Urinary bladder (tissue), 4 donors: ENCODE measurements around the gene PPP2R2D. TPM values are rescaled to one million over a fixed set of nuclear protein-coding genes. Genes with fewer than 3 reads are reported as not detected.

ENCODE experiments used
- DNase-seq: peaks from one replicate; pipeline ENCODE4 v3.0.0-alpha.2; 2015; ENCODE audit errors: extremely low spot score
- H3K27ac ChIP-seq: one replicate; pipeline ENCODE4 v1.5.1; 2013; ENCODE audit warnings: low read depth, mild to moderate bottlenecking, moderate library complexity
- H3K36me3 ChIP-seq: one replicate; pipeline ENCODE4 v1.6.1; 2013; ENCODE audit warnings: mild to moderate bottlenecking, moderate library complexity; ENCODE audit not compliant: insufficient read depth
- H3K4me1 ChIP-seq: one replicate; pipeline ENCODE4 v1.6.1; 2013; ENCODE audit warnings: mild to moderate bottlenecking, moderate library complexity; ENCODE audit not compliant: insufficient read depth
- H3K4me3 ChIP-seq: one replicate; pipeline ENCODE4 v1.5.1; 2013; ENCODE audit warnings: low read depth, low read length
- WGBS: extraction: QIAGEN DNeasy Blood & Tissue Kit; methylation state at CpG from one replicate; pipeline ENCODE4 v1.1.7; 2013; 5-methylcytosine and 5-hydroxymethylcytosine counted together
- polyA plus RNA-seq: library from polyadenylated mRNA; stranded (reverse); fragments of 200-250 nt; gene quantifications from one replicate; pipeline ENCODE4 v1.2.3, GENCODE V29; 2013
- total RNA-seq: library from RNA; depleted of rRNA; stranded (reverse); fragments of >200 nt; gene quantifications from one replicate; pipeline ENCODE4 v1.2.3, GENCODE V29; 2014
- donor health status: healthy with polysubstance abuse.
- donor health status: healthy.

Gene PPP2R2D
- total and polyA plus RNA-seq, 2 donors, result 25.1 to 44.7 TPM

GRCh38 chr10:131928248-131929095 lies 27.7 kb downstream of the PPP2R2D start:
- DNase-seq, result no peak
- Histone ChIP-seq H3K36me3 (no peaks in the 10 kb centered on the region), H3K27ac (no peak overlapping the region), H3K4me1 (no peaks in the 10 kb centered on the region), H3K4me3 (no peak overlapping the region)
- 81% methylated on average over 18 of the region's 18 CpGs for WGBS

- 84% methylated on average over 23 of the region's 23 CpGs for WGBS
- H3K4me1 ChIP-seq, result no peaks in the 10 kb centered on the region
- DNase-seq, result no peak
- H3K36me3 ChIP-seq, result no peaks in the 10 kb centered on the region
- H3K4me3 ChIP-seq, result no peak overlapping the region
- no peak overlapping the region for H3K27ac ChIP-seq
These were observed 28.5 kb downstream of the PPP2R2D start for GRCh38 chr10:131929122-131929845.

DNA sequence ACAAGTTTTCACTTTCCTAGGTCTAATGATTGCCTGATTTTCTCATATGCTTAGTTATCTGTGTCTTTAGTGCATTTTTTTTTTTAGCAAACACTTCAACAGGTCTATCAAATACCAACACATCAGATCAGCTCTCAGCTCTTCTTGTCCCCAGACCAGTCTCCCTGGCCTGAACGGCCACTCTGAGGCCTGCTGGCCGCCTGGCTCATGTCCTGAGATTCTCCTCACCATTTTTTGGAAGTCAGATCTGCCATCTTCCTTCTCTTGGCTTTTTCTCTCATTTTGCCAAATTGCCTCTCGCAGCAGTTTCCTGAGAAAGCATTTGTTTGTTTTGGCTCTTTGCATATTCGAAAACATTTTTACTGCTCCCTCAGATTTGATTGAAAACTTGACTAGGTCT lies 29.3 kb downstream of the PPP2R2D start:
- no peak overlapping the region for H3K27ac ChIP-seq
- WGBS, result 88% methylated on average over 4 of the region's 4 CpGs
- H3K4me1 ChIP-seq, result no peaks in the 10 kb centered on the region
- no peaks in the 10 kb centered on the region for H3K36me3 ChIP-seq
- H3K4me3 ChIP-seq, result no peak overlapping the region
- no peak for DNase-seq

DNA sequence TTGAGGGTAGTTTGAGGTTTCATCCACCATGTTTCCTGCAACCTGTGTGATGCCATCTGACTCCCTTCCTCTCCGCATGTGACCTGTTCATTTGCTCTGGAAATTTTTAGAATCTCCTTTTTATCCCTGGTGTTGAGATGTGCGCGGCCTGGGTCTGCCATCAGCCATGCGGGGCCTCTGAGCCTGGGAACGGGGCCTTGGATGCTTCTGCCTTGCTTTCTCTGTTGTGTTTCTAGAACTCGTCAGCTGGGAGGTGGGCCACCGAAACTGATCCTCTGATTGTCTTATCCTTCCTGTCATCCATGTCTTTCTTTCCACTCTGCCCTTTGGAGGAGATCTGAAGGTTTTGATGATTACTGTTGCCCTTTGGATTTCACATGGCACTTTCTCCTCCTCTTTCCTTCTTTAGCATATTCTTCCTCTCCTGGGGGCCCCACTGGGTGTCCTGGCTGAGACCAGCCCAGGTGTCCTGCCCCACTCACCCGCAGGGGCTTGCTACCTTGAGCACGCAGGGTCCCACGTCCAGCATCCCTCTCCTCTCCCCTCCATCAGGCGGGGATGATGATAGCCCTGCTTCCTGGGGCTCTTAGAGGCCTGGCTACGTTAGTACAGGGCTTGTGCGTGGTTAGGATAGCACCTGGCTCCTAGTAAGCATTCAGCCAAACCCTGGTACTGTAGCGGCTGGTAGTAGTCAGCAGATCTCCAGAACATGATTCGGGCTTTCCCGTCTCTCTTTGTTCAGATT lies 29.9 kb downstream of the PPP2R2D start:
- 96% methylated on average over 16 of the region's 16 CpGs for WGBS
- no peak overlapping the region for H3K27ac ChIP-seq
- no peak for DNase-seq
- H3K36me3 ChIP-seq, result no peaks in the 10 kb centered on the region
- H3K4me3 ChIP-seq, result no peak overlapping the region
- H3K4me1 ChIP-seq, result no peaks in the 10 kb centered on the region

DNA sequence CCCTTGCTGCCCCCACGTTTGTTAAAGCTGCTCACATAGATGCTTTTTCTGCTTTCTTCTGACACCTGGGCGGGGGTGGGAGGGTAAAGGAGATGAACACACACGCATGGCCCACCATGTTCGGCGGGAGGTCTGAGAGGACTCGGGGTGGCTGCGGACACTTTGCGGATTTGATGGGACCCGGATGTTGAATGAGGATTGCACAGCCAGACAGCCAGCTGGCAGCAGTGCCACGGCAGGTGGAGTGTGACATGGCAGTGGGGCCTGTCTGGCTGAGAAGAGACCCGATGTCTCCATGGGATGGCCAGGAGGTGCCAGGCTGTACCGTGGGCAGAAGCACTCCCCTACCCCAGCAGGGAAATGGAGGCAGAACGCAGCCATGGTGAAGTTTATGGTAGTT lies 31.2 kb downstream of the PPP2R2D start:
- Histone ChIP-seq H3K4me1 (no peaks in the 10 kb centered on the region), H3K4me3 (no peak overlapping the region), H3K36me3 (no peaks in the 10 kb centered on the region), H3K27ac (no peak overlapping the region)
- 91% methylated on average over 13 of the region's 13 CpGs for WGBS
- DNase-seq, result no peak

DNA sequence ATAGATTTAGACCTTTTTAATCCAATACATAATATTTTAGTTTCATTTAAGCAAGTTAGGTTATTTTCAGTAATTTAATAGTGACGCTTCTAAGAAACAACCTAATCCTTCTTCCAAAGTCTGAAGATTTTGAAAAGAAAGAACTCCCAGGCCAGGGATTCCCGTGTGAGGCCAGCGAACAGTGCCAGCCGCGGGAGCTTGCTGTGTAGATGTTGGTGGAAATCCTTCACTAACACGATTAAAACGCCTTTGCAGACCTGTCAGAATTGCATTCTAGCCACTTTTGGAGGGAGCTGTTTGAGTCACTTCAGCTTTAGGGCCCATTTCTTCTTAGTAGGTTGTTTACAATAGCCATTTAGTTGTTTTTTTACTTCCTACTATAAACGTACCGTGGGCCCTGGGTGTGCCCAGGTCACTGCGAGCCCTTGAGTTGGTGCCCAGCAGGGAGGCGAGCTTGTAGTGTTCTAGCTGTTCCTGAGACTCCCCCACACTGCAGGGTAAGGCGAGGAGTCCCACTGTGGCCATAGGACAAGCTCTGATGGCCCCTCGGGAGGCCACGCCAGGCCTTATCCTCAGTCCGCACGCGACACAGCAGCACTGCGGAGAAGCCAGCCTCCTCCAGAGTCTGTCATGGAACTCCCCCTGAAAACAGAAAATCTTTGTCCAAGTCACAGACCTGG lies 32.3 kb downstream of the PPP2R2D start:
- WGBS, result 92% methylated on average over 18 of the region's 18 CpGs
- Histone ChIP-seq H3K4me1 (no peaks in the 10 kb centered on the region), H3K36me3 (no peaks in the 10 kb centered on the region), H3K4me3 (no peak overlapping the region), H3K27ac (no peak overlapping the region)
- no peak for DNase-seq

GRCh38 chr10:131933696-131934086 lies 32.9 kb downstream of the PPP2R2D start:
- Histone ChIP-seq H3K4me1 (no peaks in the 10 kb centered on the region), H3K27ac (no peak overlapping the region), H3K4me3 (no peak overlapping the region), H3K36me3 (no peaks in the 10 kb centered on the region)
- no peak for DNase-seq
- WGBS, result 86% methylated on average over 2 of the region's 2 CpGs

- Histone ChIP-seq H3K4me1 (no peaks in the 10 kb centered on the region), H3K4me3 (no peak overlapping the region), H3K27ac (no peak overlapping the region), H3K36me3 (no peaks in the 10 kb centered on the region)
- DNase-seq, result no peak
- 86% methylated on average over 8 of the region's 8 CpGs for WGBS
These were observed 34.0 kb downstream of the PPP2R2D start for GRCh38 chr10:131934769-131935168.

DNA sequence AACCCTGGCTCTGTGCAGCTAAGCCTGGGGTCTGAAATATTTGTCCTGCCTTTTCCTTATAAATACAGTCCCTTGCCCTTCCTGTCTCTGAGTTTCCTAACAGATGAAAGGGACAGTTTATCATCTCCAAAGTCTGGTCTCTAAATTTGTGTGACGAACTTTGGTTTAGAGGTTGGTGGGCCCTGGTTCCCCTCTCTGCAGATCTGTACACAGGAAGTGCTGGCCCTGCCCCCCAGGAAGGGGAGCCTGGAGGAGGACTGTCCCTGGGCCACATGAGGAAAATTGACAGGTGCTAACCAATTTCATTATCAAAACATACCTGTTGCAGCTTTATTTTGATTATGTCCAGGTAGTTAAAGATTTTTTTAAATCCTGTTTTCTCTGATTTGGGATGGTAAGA lies 34.5 kb downstream of the PPP2R2D start:
- no peak for DNase-seq
- no peaks in the 10 kb centered on the region for H3K4me1 ChIP-seq
- H3K4me3 ChIP-seq, result no peak overlapping the region
- no peaks in the 10 kb centered on the region for H3K36me3 ChIP-seq
- H3K27ac ChIP-seq, result no peak overlapping the region
- WGBS, result 64% methylated on average over 1 of the region's 1 CpG

DNA sequence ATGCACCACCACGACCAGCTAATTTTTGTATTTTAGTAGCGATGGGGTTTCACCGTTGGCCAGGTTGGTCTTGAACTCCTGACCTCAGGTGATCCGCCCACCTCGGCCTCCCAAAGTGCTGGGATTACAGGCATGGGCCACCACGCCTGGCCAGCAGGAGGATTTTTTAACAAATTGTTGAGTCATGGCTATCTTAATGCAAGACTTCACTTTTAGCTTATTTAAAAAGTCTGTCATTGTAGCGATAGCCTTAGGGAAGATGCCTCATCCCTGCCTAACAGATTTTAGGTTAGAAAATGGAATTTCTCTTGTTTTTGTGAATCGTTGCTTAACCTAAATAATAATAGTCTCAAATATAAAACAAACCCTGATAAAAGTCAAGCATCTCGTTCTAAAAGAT lies 35.5 kb downstream of the PPP2R2D start:
- WGBS, result 86% methylated on average over 9 of the region's 9 CpGs
- Histone ChIP-seq H3K4me1 (no peaks in the 10 kb centered on the region), H3K4me3 (no peak overlapping the region), H3K36me3 (no peaks in the 10 kb centered on the region), H3K27ac (no peak overlapping the region)
- no peak for DNase-seq

DNA sequence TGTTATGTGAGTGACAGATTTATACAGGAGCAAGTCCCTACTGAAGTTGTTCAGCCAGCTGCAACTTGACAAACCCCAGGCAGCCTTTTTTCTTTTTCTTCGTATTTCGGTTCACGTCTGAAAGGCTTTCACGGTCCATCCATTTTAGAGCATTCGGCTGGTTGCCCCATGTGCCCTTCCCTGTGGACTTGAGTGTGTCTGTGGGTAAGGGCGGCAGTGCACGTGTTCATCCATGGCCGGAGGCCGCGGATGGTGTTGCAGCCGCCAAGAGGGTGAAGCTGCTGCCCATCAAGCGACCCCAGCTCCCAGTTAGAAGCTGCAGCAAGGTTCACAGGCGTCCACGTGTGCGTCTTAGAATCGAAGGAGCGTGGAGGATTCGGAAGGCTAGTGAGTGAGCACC lies 35.9 kb downstream of the PPP2R2D start:
- no peaks in the 10 kb centered on the region for H3K4me1 ChIP-seq
- H3K27ac ChIP-seq, result no peak overlapping the region
- no peak for DNase-seq
- no peaks in the 10 kb centered on the region for H3K36me3 ChIP-seq
- H3K4me3 ChIP-seq, result no peak overlapping the region
- WGBS, result 88% methylated on average over 18 of the region's 18 CpGs

DNA sequence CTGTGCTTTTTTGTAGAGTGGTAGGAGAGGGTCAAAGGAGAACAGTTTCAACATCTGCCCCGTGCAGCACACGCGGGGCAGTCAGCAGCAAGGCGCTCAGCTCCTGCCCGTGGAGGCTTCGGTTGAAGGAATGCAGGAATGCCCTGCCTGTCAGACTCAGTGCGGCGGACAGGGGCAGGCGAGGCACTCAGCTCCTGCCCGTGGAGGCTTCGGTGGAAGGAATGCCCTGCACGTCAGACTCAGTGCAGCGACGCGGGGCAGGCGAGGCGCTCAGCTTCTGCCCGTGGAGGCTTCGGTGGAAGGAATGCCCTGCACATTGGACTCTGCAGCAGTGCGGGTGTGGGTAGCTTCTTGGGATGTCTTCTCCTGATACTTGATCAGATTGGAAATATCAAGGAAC lies 37.0 kb downstream of the PPP2R2D start:
- no peak overlapping the region for H3K4me3 ChIP-seq
- DNase-seq, result no peak
- no peak overlapping the region for H3K27ac ChIP-seq
- H3K36me3 ChIP-seq, result no peaks in the 10 kb centered on the region
- 84% methylated on average over 20 of the region's 20 CpGs for WGBS
- no peaks in the 10 kb centered on the region for H3K4me1 ChIP-seq

- H3K4me3 ChIP-seq, result no peak overlapping the region
- H3K4me1 ChIP-seq, result no peaks in the 10 kb centered on the region
- no peak overlapping the region for H3K27ac ChIP-seq
- H3K36me3 ChIP-seq, result no peaks in the 10 kb centered on the region
- no peak for DNase-seq
- WGBS, result 98% methylated on average over 10 of the region's 10 CpGs
These were observed 37.9 kb downstream of the PPP2R2D start for GRCh38 chr10:131938681-131939080.
